GM18511 (cell line): ENCODE results near the gene SLC13A2.

ENCODE experiments used
- ATAC-seq: cut with Tn5 transposase; IDR thresholded peaks from one replicate; pipeline ENCODE4 v1.9.1; 2021; ENCODE audit warnings: mild to moderate bottlenecking, moderate library complexity; ENCODE audit not compliant: unreplicated experiment

SLC13A2 gene

GRCh38 chr17:28491860-28492259 is 18.4 kb downstream of the SLC13A2 start:
- ATAC-seq = no peak

GRCh38 chr17:28492352-28493310 is 19.2 kb downstream of the SLC13A2 start:
- ATAC-seq = no peak

GRCh38 chr17:28493460-28493859 is 20.0 kb downstream of the SLC13A2 start:
- ATAC-seq = no peak

- no peak for ATAC-seq
Observed at GRCh38 chr17:28494445-28495188, 21.2 kb downstream of the SLC13A2 start.

- no peak for ATAC-seq
Observed at GRCh38 chr17:28495635-28496034, 22.2 kb downstream of the SLC13A2 start.

GRCh38 chr17:28497931-28498330 is 24.5 kb downstream of the SLC13A2 start:
- ATAC-seq = no peak

- ATAC-seq = no peak
Observed at GRCh38 chr17:28498652-28499363, 25.4 kb downstream of the SLC13A2 start.

GRCh38 chr17:28499364-28499664 is 25.9 kb downstream of the SLC13A2 start:
- ATAC-seq = no peak

- ATAC-seq = no peak
Observed at GRCh38 chr17:28499684-28500357, 26.4 kb downstream of the SLC13A2 start.

GRCh38 chr17:28500712-28501379 is 27.4 kb downstream of the SLC13A2 start:
- peak; percentile 76 for ATAC-seq

GRCh38 chr17:28501421-28502284 is 28.2 kb downstream of the SLC13A2 start:
- no peak for ATAC-seq

- ATAC-seq = no peak
Observed at GRCh38 chr17:28503420-28503819, 30.0 kb downstream of the SLC13A2 start.

- ATAC-seq = no peak
Observed at GRCh38 chr17:28505986-28506665, 32.7 kb downstream of the SLC13A2 start, which contains the start of gene FOXN1. FOXN1 (plus strand) TSS chr17:28506348; CDS start chr17:28523970, 17,622 bp downstream.

GRCh38 chr17:28506763-28507487 is 33.5 kb downstream of the SLC13A2 start:
- no peak for ATAC-seq

- no peak for ATAC-seq
Observed at GRCh38 chr17:28507567-28508203, 34.2 kb downstream of the SLC13A2 start.

GRCh38 chr17:28508211-28508724 is 34.8 kb downstream of the SLC13A2 start:
- no peak for ATAC-seq

GRCh38 chr17:28509789-28510188 is 36.3 kb downstream of the SLC13A2 start:
- ATAC-seq = no peak
